Measurements from ENCODE around the gene IL1RAPL2. TPM values are rescaled to one million over a fixed set of nuclear protein-coding genes. Genes with fewer than 3 reads are reported as not detected.

Gene IL1RAPL2
- total and polyA plus RNA-seq, 2 of the 4 experiments (the other 2 are of a cell fraction) = 0.03 TPM; not detected in 1

- POLR2A ChIA-PET (ENCODE audit: unreplicated experiment) = no interaction called here
- Histone ChIP-seq H3K4me1 (ENCODE audit: control insufficient read depth, insufficient read depth, low read length) (no peaks in the 10 kb centered on the region), H3K14ac (replicated peaks; ENCODE audit: low read depth, low read length) (no peak overlapping the region), H2BK15ac (ENCODE audit: low read depth, low read length) (no peak overlapping the region), H3K56ac (ENCODE audit: extremely low read depth, insufficient read depth, low read length) (no peak overlapping the region), H3K27me3 (ENCODE audit: control insufficient read depth, insufficient read depth, low read length) (no peaks in the 10 kb centered on the region; the same call in 1 of the 2 replicates), H3K4ac (ENCODE audit: low read depth, low read length) (no peak overlapping the region), H4K20me1 (ENCODE audit: insufficient read depth, low read length) (no peaks in the 10 kb centered on the region), H3K18ac (ENCODE audit: low read depth, low read length) (no peak overlapping the region), H2BK5ac (ENCODE audit: low read depth, low read length, poor library complexity, severe bottlenecking) (no peak overlapping the region), H3K23ac (ENCODE audit: low read depth, low read length) (no peak overlapping the region), H2AK5ac (ENCODE audit: low read depth, low read length) (no peak overlapping the region), H2BK120ac (ENCODE audit: low read depth, low read length) (no peak overlapping the region), H2AK9ac (replicated peaks; ENCODE audit: low read depth, low read length, poor library complexity) (no peak overlapping the region), H3K4me2 (ENCODE audit: low read depth, low read length) (no peak overlapping the region), H3K9me1 (ENCODE audit: insufficient read depth, low read length) (no peaks in the 10 kb centered on the region), H3K9ac (ENCODE audit: low read depth, low read length) (no peak overlapping the region), H2AFZ (replicated peaks; ENCODE audit: low read length, poor library complexity) (no peak overlapping the region), H3K36me3 (ENCODE audit: control insufficient read depth, insufficient read depth, low read length) (no peaks in the 10 kb centered on the region), H3K79me1 (ENCODE audit: low read depth in 1 of 2, low read length in 2 of 2) (no peaks in the 10 kb centered on the region), H4K91ac (ENCODE audit: insufficient read depth, low read depth, low read length) (no peak overlapping the region), H3K9me3 (ENCODE audit: control insufficient read depth, insufficient read depth, low read length) (no peaks in the 10 kb centered on the region; the same call in 1 of the 2 replicates), H3K27ac (ENCODE audit: insufficient read depth, low read length) (no peak overlapping the region), H4K5ac (ENCODE audit: low read depth, low read length) (no peak overlapping the region), H4K8ac (ENCODE audit: low read depth in 2 of 2, low read length in 2 of 2) (no peak overlapping the region), H3K4me3 (ENCODE audit: insufficient read depth, low read depth, low read length) (no peak overlapping the region), H2BK20ac (ENCODE audit: low read depth, low read length) (no peak overlapping the region)
- no TSS peak for BruUV-seq (replicated peaks)
- CTCF ChIA-PET = no interaction called here
- TF ChIP-seq NFE2L2 (IDR thresholded peaks at IDR 0.05; ENCODE audit: low read depth, low read length) (no peak), MAFK (IDR thresholded peaks at IDR 0.05; ENCODE audit: low read depth, low read length) (no peak), FOS (IDR thresholded peaks at IDR 0.05; ENCODE audit: low read depth, low read length) (no peak), USF2 (IDR thresholded peaks at IDR 0.05; ENCODE audit: low read depth, low read length) (no peak), CEBPB (IDR thresholded peaks at IDR 0.05; ENCODE audit: low read depth, low read length) (no peak), POLR2A (IDR thresholded peaks at IDR 0.05; ENCODE audit: low read depth, low read length) (no peak), BHLHE40 (IDR thresholded peaks at IDR 0.05; ENCODE audit: low read depth, low read length) (no peak), CHD1 (IDR thresholded peaks at IDR 0.05; ENCODE audit: low read depth, low read length) (no peak)
- intact Hi-C loops (cut with micrococcal nuclease) = no loop called here
- dilution Hi-C loops (cut with HindIII; ENCODE audit: low sequenced_read_pairs, unreplicated experiment) = no loop called here
- 80% methylated on average over 3 of the region's 9 CpGs; no CpG with 5 or more reads in 1 of the 2 experiments for WGBS, 2 experiments (ENCODE audit: extremely low coverage in 2 of 2, insufficient read length in 1 of 2)
- ATAC-seq (ENCODE audit: low read depth) = no peak
- in situ Hi-C loops (cut with MboI; ENCODE audit: low sequenced_read_pairs) = no loop called here
- no peak for DNase-seq
Observed at GRCh38 chrX:104695593-104695992, 129.6 kb downstream of the IL1RAPL2 start.
